HG03039 (cell line): ENCODE measurements around the gene EYS.

Experiments
- ATAC-seq: cut with Tn5 transposase; IDR thresholded peaks from one replicate; pipeline ENCODE4 v1.9.1; 2021; ENCODE audit warnings: mild to moderate bottlenecking, moderate library complexity; ENCODE audit not compliant: unreplicated experiment

EYS gene

DNA sequence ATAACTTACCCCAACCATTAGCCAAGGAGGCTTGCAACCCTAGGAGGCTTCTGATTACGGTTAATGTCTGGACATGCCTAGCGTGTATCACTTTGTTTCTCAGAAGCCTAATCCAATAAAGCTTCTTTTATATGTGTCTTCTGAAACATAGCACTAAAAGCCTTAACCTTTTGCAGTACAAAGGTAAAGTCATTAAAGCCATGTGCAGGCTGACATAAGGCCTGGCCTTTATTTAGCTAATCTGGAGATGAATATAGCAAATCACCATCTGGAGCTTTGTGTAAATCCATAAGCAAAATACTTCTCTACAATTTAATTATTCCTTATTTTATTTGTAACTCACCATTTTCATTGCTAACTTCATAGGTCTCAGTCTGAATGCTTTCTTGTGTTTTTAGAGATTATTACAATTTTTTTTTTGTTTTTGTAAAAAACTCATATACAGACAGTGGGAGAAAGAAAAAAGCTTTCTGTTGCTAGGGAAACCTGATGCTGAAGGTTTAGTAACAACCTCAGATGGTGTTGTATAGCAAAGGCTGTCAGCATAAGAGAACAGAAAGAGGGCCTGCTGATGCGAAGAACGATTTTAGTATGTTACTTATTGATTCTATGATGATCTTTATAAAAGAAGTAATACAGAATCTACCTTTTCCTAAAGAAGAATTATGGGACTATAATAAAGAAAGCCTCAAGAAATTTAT, at the start of gene EYS:
TSS of gene EYS (minus strand) at position 101 of the 701 bp plus-strand sequence. CDS start 211,816 bp downstream, outside the sequence.
- no peak for ATAC-seq

DNA sequence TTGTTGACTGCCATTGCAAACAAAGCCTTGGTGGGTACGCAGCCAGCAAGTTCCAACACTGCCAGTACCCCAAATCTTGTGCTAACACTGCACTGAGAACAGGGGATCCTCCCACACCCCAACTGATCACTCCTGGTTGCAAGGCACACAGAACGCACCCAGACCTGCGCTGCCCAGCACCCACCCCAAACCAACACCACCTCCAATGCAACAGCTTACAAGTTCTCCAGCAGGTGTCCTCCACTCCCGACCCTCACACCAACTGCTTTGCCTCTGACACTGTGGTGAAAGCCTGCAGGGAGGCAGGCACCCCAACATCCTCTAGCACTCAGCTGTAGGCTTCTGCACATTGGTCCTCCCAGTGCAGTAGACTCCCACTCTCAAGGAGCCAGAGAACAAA, 39.3 kb upstream of the EYS start:
- ATAC-seq: no peak

DNA sequence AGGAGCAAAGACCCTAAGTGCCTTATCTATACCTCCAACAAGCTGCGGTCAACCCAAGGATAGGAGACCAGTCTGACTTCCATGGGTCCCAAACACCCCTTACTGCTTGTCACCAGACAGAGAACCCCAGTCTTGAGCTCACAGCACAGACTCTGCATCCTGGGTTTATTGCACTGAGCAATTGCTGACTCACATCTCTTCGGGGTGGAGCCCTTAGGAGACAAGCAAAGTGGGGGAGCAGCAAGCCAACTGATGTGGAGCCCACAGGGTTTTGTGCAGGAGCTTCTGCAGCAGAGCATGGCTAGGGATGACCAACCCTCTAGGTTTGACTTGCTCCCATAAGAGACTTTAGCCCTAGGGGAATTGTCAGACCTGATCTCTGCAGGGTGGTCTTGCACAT, 38.6 kb upstream of the EYS start:
- no peak for ATAC-seq

- no peak for ATAC-seq
These were observed 22.0 kb upstream of the EYS start for GRCh38 chr6:65728879-65729479.

DNA sequence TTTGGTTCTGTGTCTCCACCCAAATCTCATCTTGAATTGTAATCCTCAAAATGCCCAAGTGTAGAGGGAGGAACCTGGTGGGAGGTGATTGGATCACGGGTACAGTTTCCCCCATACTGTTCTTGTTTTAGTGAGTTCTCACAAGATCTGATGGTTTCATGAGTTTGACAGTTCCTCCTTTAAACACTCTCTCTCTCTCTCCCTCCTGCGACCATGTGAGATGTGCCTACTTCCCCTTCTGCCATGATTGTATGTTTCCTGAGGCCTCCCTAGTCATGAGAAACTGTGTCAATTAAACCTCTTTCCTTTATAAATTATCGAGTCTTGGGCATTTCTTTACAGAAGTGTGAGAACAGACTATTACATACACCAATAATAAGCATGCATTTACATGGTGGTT, 12.1 kb upstream of the EYS start:
- ATAC-seq: no peak

DNA sequence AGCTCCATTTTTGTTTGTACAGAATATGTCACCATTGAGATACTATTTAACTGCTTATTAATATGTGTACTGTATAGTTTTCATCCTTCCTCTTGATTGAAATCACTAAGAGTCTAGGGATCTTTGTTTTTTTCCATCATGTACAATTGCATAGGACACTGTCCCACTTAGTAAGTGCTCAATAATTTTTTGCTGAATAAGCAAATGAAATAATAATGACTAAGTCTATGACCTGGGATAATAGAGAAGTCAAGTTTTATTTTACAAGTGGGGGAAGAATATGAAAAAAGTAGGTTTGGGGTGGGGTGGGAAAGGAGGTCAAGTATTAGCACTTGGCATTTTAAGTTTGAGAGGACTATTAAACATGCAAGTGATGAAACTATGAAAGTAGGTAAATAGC, 4.5 kb upstream of the EYS start:
- ATAC-seq: no peak

DNA sequence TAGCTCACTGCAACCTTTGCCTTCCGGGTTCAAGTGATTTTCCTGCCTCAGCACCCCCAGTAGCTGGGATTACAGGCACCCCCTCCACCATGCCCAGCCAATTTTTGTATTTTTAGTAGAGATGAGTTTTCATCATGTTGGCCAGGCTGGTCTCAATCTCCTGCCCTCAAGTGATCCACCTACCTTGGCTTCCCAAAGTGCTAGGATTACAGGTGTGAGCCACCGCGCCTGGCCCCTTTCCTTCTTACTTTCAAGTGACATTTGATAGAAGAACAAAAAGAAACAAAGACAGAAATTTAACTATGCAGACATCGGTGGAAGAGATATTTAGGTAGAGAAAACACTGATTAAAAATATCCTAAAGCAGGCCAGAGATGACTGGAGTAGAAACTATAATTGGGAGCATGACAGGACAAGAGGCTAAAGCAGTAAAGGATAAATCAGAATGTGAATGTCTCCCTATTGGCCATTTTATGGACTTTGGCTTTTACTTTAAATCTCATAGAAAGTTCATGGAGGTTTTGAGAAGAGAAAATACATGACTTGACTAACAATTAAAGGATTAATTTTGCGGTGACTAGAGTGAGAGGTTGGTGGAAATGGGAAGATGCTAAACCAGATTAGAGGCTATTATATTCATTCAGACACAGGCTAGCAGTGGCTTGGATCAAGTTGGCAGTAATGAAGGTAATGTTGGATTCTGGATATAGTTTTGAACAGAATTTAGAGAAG, 2.2 kb upstream of the EYS start:
- ATAC-seq: no peak

- no peak for ATAC-seq
These were observed 1.1 kb upstream of the EYS start for GRCh38 chr6:65708162-65708561.

DNA sequence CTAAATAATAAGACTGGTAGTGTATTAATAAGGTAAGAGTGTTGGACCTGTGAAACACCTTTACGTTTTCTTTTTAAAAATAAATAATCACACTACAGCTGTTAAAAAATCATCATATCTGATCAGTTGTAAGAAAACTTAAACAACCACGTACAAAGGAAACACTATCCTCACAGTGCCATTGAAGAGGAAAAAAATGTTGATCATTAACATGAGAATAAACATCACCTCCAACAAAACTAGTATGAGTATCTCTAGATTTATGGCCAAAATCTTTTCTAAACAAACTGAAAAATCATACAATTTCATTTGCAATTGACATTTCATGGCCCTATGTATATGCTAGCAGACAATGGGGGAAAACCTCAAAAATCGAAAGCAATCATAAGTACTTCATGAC, 590 bp downstream of the EYS start:
- ATAC-seq: no peak

GRCh38 chr6:65701325-65701724, 5.7 kb downstream of the EYS start:
- no peak for ATAC-seq

DNA sequence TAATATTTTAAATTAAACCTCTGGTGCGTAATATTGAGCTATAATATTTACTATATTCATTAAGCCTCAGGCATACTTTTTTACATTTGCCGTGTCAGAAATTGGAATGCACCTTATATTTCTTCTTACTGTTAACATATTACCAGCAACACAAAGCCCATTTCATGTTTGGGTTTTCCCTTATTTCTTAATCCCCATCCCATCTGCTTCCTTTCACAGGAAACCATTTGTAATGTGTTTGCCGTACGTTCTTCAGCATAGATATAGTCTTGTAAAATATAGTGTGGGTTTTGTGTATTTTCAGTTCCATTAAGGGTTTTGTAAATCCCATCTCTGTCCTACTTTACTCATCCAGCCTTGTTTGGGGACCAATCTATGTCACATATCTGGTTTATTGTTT, 6.5 kb downstream of the EYS start:
- ATAC-seq: no peak

DNA sequence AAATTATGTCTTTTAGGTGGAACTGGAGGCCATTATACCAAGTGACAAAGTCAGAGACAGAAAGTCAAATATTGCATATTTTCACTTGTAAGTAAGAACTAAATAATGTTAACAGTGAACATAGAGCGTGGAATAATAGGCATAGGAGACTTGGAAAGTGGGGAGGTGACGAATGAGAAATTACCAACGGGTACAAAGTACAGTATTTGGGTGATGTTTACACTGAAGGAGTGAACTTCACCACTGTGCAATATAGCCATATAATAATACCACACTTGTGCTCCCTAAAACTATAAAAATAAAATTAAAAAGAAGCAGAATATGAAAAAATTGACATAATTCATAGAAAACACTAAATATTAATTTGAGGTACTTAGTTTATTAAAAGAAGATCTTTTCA, 14.9 kb downstream of the EYS start:
- no peak for ATAC-seq

GRCh38 chr6:65680232-65680631, 26.8 kb downstream of the EYS start:
- ATAC-seq: no peak

- ATAC-seq: no peak
These were observed 35.1 kb downstream of the EYS start for GRCh38 chr6:65671922-65672321.

DNA sequence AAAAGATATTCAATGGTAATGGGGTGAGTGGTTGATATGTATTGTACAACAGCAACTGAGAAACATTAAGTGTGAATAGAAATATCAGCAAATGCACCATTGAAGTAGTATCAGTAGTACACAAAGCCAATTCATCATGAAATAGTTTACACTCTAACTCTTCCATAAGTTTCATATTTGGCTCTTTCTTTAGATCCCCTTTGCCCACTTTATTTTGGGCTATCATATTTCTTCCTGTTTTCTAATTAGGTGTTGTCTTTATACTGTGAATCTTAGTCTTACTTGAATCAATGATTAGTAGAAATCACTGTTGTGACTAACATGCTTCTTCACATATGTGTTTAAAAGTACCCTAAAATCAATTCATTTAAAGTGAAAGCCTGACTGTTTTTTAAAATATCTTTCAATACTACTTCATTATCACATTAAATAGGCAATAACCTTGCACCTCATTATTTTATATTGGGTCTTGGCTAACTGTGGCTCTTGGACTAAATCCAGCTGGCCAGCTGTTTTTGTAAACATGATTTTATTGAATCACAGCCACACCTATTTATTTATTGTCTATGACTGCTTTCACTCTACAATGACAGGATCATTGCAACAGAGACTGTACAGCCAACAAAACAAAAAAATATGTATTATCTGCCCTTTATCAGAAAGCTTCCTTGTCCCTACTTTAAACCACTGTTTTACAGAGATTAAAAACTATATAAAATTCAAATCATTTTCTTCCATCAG, 38.9 kb downstream of the EYS start:
- ATAC-seq: no peak

GRCh38 chr6:65650086-65650485, 56.9 kb downstream of the EYS start:
- no peak for ATAC-seq

GRCh38 chr6:65649392-65649791, 57.6 kb downstream of the EYS start:
- ATAC-seq: no peak

- ATAC-seq: no peak
These were observed 60.5 kb downstream of the EYS start for GRCh38 chr6:65646544-65646943.

DNA sequence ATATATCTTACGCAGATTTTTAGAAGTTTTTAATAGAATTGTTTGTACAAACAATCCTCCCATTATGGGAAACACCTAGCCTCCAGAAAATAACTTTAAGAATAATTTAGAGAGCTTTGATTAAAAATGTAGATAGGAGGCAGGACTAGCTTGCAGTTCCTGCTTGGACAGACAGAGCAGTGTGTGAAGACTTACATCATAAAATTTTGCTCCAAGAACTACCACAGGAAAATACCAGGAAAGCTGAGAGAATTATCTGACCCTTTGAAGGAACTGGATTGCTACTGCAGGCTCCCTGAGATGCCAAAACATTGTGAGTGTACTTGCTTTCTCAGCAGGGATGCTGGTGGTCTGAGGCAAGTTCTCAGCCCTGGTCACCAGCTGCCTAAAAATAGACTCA, 64.2 kb downstream of the EYS start:
- ATAC-seq: no peak

- no peak for ATAC-seq
These were observed 68.8 kb downstream of the EYS start for GRCh38 chr6:65638047-65638831.
